K562 (cell line): ENCODE results near the gene HDGFL2. TPM values are rescaled to one million over a fixed set of nuclear protein-coding genes. Genes with fewer than 3 reads are reported as not detected.

Source experiments
- ATAC-seq: fragments of 200-7000 bp; cut with Tn5 transposase; 3 replicates; pipeline ENCODE4 v1.9.1; 2020; ENCODE audit warnings: moderate library complexity
- BruUV-seq: library from RNA; stranded (reverse); fragments of 400-500 nt; replicated peaks from 2 replicates; lab custom pipeline; 2021; lab: Mats Ljungman, UMichigan
- CTCF ChIA-PET: fragments of 300-600 bp; formaldehyde crosslinking; extraction: SDS; loops from one replicate; lab custom pipeline; 2021; ENCODE audit warnings: low intra/inter-chr PET ratio; lab: Yijun Ruan, JAX
- POLR2A ChIA-PET: fragments of 300-600, 350-650 bp; sonication (Branson Sonifier 250); formaldehyde crosslinking; extraction: SDS; loops from one replicate; lab custom pipeline; 2021; ENCODE audit warnings: antibody characterized with exemption, inconsistent platforms; lab: Yijun Ruan, JAX
- DNase-seq, 4 experiments: peaks; one replicate each; pipeline versions ENCODE4 v3.0.0 to v3.0.0-alpha.2; 2011 to 2018; ENCODE audit warnings: low spot score in 3 of 4, mixed read lengths in 3 of 4; ENCODE audit errors: extremely low read depth in 1 of 4
- FAIRE-seq: peaks from 2 replicates; lab custom pipeline; 2011; peaks lifted over from hg19 to GRCh38; lab: Jason Lieb, UNC
- H2AFZ ChIP-seq: 2 replicates; pipeline ENCODE4 v1.6.0; 2011; ENCODE audit warnings: low read depth, low read length, control low read depth, inconsistent platforms
- H3K27ac ChIP-seq: fragments of 200-600 bp; 3 replicates; pipeline ENCODE4 v1.8.0; 2011; ENCODE audit warnings: low read depth, mild to moderate bottlenecking, control low read depth, inconsistent platforms, low read length, moderate library complexity, mixed read lengths; ENCODE audit errors: extremely low read depth
- H3K27me3 ChIP-seq, 2 experiments: fragments of 300-600 bp in 1 of 2; 2 replicates in 1 of 2; 3 replicates in 1 of 2; pipeline versions ENCODE4 v1.6.0 to v1.8.0; 2011; ENCODE audit warnings: inconsistent platforms in 2 of 2, low read length in 2 of 2, mild to moderate bottlenecking in 1 of 2, mixed read lengths in 1 of 2, moderate library complexity in 1 of 2; ENCODE audit not compliant: control insufficient read depth in 2 of 2, insufficient read depth in 2 of 2
- H3K36me3 ChIP-seq: fragments of 300-600 bp; 3 replicates; pipeline ENCODE4 v1.8.0; 2011; ENCODE audit warnings: mild to moderate bottlenecking, low read length, inconsistent platforms; ENCODE audit not compliant: control insufficient read depth, insufficient read depth
- H3K4me1 ChIP-seq, 2 experiments: fragments of 200-600 bp in 1 of 2; replicated peaks in 1 of 2; 2 replicates in 1 of 2; 3 replicates in 1 of 2; pipeline versions ENCODE4 v1.5.1 to v1.8.0; 2011; ENCODE audit warnings: inconsistent platforms in 2 of 2, low read length in 2 of 2, mild to moderate bottlenecking in 1 of 2, mixed read lengths in 1 of 2, moderate library complexity in 1 of 2; ENCODE audit not compliant: control insufficient read depth in 2 of 2, insufficient read depth in 2 of 2
- H3K4me2 ChIP-seq: 2 replicates; pipeline ENCODE4 v1.6.1; 2011; ENCODE audit warnings: low read length, control low read depth, inconsistent platforms, mixed read lengths; ENCODE audit not compliant: insufficient read depth
- H3K4me3 ChIP-seq: fragments of 200-600 bp; sonication (generic), shearing (Covaris generic); 2 replicates; pipeline ENCODE4 v1.5.1; 2016; ENCODE audit warnings: control low read depth, inconsistent platforms
- H3K79me2 ChIP-seq: fragments of 200-600 bp; 3 replicates; pipeline ENCODE4 v1.8.0; 2011; ENCODE audit warnings: low read length, inconsistent platforms; ENCODE audit not compliant: control insufficient read depth, insufficient read depth
- H3K9ac ChIP-seq, 2 experiments: 2 replicates each; pipeline versions ENCODE4 v1.6.0 to v1.6.1; 2011; ENCODE audit warnings: low read depth in 2 of 2, low read length in 2 of 2, control low read depth in 1 of 2, inconsistent platforms in 1 of 2, mild to moderate bottlenecking in 1 of 2, mixed read lengths in 1 of 2; ENCODE audit not compliant: insufficient read depth in 1 of 2
- H3K9me1 ChIP-seq: one replicate; pipeline ENCODE4 v1.6.0; 2011; ENCODE audit warnings: inconsistent platforms, mild to moderate bottlenecking, low read length, moderate library complexity; ENCODE audit not compliant: control insufficient read depth, insufficient read depth
- H3K9me3 ChIP-seq: replicated peaks from 2 replicates; pipeline ENCODE4 v1.5.1; 2011; ENCODE audit warnings: low read depth, low read length, inconsistent platforms; ENCODE audit not compliant: control insufficient read depth, insufficient read depth
- H4K20me1 ChIP-seq: replicated peaks from 2 replicates; pipeline ENCODE4 v1.6.1; 2011; ENCODE audit warnings: low read length, inconsistent platforms, mixed read lengths; ENCODE audit not compliant: control insufficient read depth, insufficient read depth
- ATF7 ChIP-seq: fragments of 450-650 bp; IDR thresholded peaks from 2 replicates; pipeline ENCODE4 v1.7.1; 2014; ENCODE audit warnings: mild to moderate bottlenecking, moderate library complexity
- BRD9 ChIP-seq: fragments of 450-650 bp; IDR thresholded peaks from 2 replicates; pipeline ENCODE4 v1.6.1; 2018; ENCODE audit warnings: low read depth; ENCODE audit not compliant: partially characterized antibody
- DDX20 ChIP-seq: fragments of 450-650 bp; IDR thresholded peaks from 2 replicates; pipeline ENCODE4 v1.6.1; 2016; ENCODE audit warnings: missing genetic modification characterization, low read depth, mild to moderate bottlenecking, missing compliant biosample characterization, moderate library complexity
- IRF2 ChIP-seq: sonication (generic); formaldehyde crosslinking; IDR thresholded peaks from 2 replicates; pipeline ENCODE4 v1.8.1; 2022; ENCODE audit warnings: mild to moderate bottlenecking, missing genetic modification reagents
- KAT8 ChIP-seq: fragments of 450-650 bp; IDR thresholded peaks from 2 replicates; pipeline ENCODE4 v1.6.1; 2016; ENCODE audit warnings: low read depth, mild to moderate bottlenecking
- MED1 ChIP-seq: sonication (generic); formaldehyde crosslinking; IDR thresholded peaks from 2 replicates; pipeline ENCODE4 v1.8.1; 2023; ENCODE audit warnings: missing genetic modification reagents, borderline replicate concordance
- POLR2G ChIP-seq: fragments of 200-400 bp; formaldehyde crosslinking; IDR thresholded peaks from 2 replicates; pipeline ENCODE4 v1.6.1; 2017; ENCODE audit warnings: low read depth, mild to moderate bottlenecking, antibody characterized with exemption, low read length, moderate library complexity
- WGBS: fragments of 100-300 bp; shearing (Covaris generic); methylation state at CpG from one replicate; pipeline ENCODE4 v1.1.6; 2016; ENCODE audit warnings: low coverage, mixed read lengths; ENCODE audit not compliant: insufficient coverage; ENCODE audit errors: missing lambda C conversion rate; 5-methylcytosine and 5-hydroxymethylcytosine counted together
- in situ Hi-C: fragments of 300-500 bp; cut with MboI; formaldehyde crosslinking; loops from 4 replicates; pipeline ENCODE4 v1.15.0; 2018; ENCODE audit warnings: inconsistent platforms, mixed read lengths
- intact Hi-C: fragments of 100-400 bp; cut with micrococcal nuclease; formaldehyde crosslinking; loops from 2 replicates; pipeline ENCODE4 v1.14.2; 2022
- polyA plus RNA-seq, 8 experiments: library from polyadenylated mRNA; depleted of rRNA in 4 of 8; stranded (reverse) in 5 of 8; unstranded in 3 of 8; fragments of >200 nt; fragmentation: Nextera tagmentation in 2 of 8; fragmentation: Illumina TruSeq in 1 of 8; extraction: Ambion mirVana in 2 of 8; extraction: Trizol in 1 of 8; gene quantifications; 2 replicates each; pipeline versions ENCODE4 v1.2.1 to v1.2.3, GENCODE V29; 2011 to 2014; ENCODE audit warnings: inconsistent platforms in 1 of 8, missing spikeins in 1 of 8
- total RNA-seq, 7 experiments: library from RNA; depleted of rRNA in 6 of 7; stranded (reverse); fragments of >200 nt in 6 of 7; fragmentation: Illumina TruSeq in 2 of 7; extraction: Trizol in 2 of 7; gene quantifications; 2 replicates each; pipeline versions ENCODE4 v1.2.1 to v1.2.3, GENCODE V29; 2011 to 2021; ENCODE audit warnings: low replicate concordance in 1 of 7
- TF ChIP-seq, protein P1 (sequence below): fragments of 450-650 bp; IDR thresholded peaks from 2 replicates; pipeline ENCODE4 v1.6.1; 2016
- TF ChIP-seq, protein P2 (sequence below): fragments of 250-450 bp; sonication (Bioruptor Pico); IDR thresholded peaks from 2 replicates; pipeline ENCODE4 v1.4.0; 2020; ENCODE audit warnings: mild to moderate bottlenecking, moderate library complexity

The HDGFL2 gene
- total and polyA plus RNA-seq, 9 of the 15 experiments (the other 6 are each of a cell fraction or from before 2014, with no cell fraction given): 0.13 to 61.7 (median 16.0) TPM

- TF ChIP-seq, protein P1, sequence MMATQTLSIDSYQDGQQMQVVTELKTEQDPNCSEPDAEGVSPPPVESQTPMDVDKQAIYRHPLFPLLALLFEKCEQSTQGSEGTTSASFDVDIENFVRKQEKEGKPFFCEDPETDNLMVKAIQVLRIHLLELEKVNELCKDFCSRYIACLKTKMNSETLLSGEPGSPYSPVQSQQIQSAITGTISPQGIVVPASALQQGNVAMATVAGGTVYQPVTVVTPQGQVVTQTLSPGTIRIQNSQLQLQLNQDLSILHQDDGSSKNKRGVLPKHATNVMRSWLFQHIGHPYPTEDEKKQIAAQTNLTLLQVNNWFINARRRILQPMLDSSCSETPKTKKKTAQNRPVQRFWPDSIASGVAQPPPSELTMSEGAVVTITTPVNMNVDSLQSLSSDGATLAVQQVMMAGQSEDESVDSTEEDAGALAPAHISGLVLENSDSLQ: no peak
- TF ChIP-seq KAT8: no peak
- no peak for TF ChIP-seq BRD9
Observed at GRCh38 chr19:4501691-4502090, 29.6 kb downstream of the HDGFL2 start (continued).

GRCh38 chr19:4502282-4503131, 30.4 kb downstream of the HDGFL2 start:
- peaks cover 0 to 62% of the 10 kb centered on the region in 2 experiments; a peak in 2 of 5 replicates for H3K4me1 ChIP-seq
- WGBS: 85% methylated on average over 32 of the region's 37 CpGs

More at GRCh38 chr19:4502282-4503131, 30.4 kb downstream of the HDGFL2 start:
- Histone ChIP-seq H3K9ac (0 out of 4 replicates have a peak overlapping the region, but pooled peaks of 1 of the 2 experiments have one; percentile 7), H3K79me2 (no peaks in the 10 kb centered on the region), H3K4me2 (no peak overlapping the region), H3K9me3 (no peaks in the 10 kb centered on the region), H2AFZ (no peak overlapping the region), H3K9me1 (peaks cover 3% of the 10 kb centered on the region), H3K4me3 (no peak overlapping the region), H4K20me1 (peaks cover 5% of the 10 kb centered on the region; the same call in 1 of the 2 replicates), H3K36me3 (peaks cover 34% of the 10 kb centered on the region; the same call in 1 of the 3 replicates), H3K27ac (no peak overlapping the region), H3K27me3 (no peaks in the 10 kb centered on the region)
- ChIA-PET POLR2A (interaction anchor here (1.2 kb wide), 1 partner anchor 14 kb away, joined by 3 read pairs; no protein-coding TSS in a partner anchor), CTCF (no interaction called here)
- TF ChIP-seq DDX20 (tag): no peak
- TF ChIP-seq, protein P2, sequence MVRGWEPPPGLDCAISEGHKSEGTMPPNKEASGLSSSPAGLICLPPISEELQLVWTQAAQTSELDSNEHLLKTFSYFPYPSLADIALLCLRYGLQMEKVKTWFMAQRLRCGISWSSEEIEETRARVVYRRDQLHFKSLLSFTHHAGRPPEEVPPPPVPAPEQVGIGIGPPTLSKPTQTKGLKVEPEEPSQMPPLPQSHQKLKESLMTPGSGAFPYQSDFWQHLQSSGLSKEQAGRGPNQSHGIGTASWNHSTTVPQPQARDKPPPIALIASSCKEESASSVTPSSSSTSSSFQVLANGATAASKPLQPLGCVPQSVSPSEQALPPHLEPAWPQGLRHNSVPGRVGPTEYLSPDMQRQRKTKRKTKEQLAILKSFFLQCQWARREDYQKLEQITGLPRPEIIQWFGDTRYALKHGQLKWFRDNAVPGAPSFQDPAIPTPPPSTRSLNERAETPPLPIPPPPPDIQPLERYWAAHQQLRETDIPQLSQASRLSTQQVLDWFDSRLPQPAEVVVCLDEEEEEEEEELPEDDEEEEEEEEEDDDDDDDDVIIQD (CRISPR knock-in tag): no peak
- no peak for TF ChIP-seq ATF7
- no peak for TF ChIP-seq MED1 (CRISPR knock-in tag)
- 0 out of 2 replicates have a peak, but pooled peaks have one; percentile 12 for TF ChIP-seq POLR2G
- no peak for TF ChIP-seq IRF2 (CRISPR knock-in tag)
- FAIRE-seq (no peak), DNase-seq (no peak), ATAC-seq (no peak)
- intact Hi-C loops (no loop called here), in situ Hi-C loops (no loop called here)
- BruUV-seq: no TSS peak
